Inferior parietal cortex (tissue), 1 donor: Measurements from ENCODE around the gene CLEC9A.
"Not testable (repeated sequence)": the region's sequence is repeated elsewhere in the genome, so short reads cannot be mapped to it uniquely, and the experiment has no call there.

Experiments
- DNase-seq: peaks from one replicate; pipeline ENCODE4 v3.0.0-alpha.2; 2016; ENCODE audit errors: extremely low spot score

CLEC9A gene

DNA sequence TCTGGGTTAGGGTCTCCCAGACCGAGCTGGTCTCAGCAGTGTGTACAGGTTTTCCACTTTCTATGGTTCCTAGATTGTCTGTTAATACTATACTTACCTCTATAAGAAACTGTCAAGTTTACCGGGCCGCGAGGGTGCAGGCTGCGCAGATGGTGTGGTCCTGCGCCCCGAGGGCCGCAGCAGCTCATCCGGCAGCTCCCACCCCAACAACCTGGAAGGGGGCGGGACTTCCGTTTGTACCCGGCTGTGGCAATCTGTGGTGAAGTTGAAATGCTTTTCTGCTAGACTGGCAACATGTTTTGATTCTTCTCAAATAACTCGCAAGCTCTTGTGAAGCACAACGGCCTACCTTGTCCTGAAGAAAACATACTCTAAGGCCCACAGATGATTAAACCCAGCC, at the start of gene CLEC9A:
Gene CLEC9A, plus strand, starts transcription at position 237 of the 400 bp plus-strand sequence. CDS start 22,006 bp downstream, outside the sequence.
- DNase-seq: no peak

- no peak for DNase-seq
These were observed 38.6 kb upstream of the CLEC9A start for GRCh38 chr12:9991876-9992275.

DNA sequence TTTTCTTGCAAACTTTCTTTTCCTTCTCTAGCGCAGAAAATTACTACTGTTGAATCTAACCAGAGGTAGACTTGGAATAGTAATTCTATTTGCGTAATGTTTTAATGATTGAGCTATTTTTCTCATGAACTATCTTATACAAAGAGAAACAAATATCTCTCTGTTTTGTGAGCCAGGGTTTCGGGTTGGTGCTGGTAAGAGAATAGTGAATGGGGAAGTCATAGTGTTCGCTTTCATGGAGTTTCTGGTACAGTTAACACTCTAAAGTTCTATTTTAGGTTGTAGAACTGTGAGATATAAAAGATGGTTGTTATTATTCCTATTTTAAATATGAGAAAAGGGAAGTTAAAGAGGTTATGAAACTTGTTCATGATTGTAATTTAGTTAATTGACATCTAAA, 38.2 kb upstream of the CLEC9A start:
- no peak for DNase-seq

GRCh38 chr12:9999016-9999415, 31.5 kb upstream of the CLEC9A start, which contains the start of gene CLEC1B:
TSS of gene CLEC1B (minus strand) at chr12:9999121. CDS start at chr12:9999100, 21 bp downstream.
- no peak for DNase-seq

GRCh38 chr12:10001171-10001776, 29.2 kb upstream of the CLEC9A start:
- DNase-seq: no peak

DNA sequence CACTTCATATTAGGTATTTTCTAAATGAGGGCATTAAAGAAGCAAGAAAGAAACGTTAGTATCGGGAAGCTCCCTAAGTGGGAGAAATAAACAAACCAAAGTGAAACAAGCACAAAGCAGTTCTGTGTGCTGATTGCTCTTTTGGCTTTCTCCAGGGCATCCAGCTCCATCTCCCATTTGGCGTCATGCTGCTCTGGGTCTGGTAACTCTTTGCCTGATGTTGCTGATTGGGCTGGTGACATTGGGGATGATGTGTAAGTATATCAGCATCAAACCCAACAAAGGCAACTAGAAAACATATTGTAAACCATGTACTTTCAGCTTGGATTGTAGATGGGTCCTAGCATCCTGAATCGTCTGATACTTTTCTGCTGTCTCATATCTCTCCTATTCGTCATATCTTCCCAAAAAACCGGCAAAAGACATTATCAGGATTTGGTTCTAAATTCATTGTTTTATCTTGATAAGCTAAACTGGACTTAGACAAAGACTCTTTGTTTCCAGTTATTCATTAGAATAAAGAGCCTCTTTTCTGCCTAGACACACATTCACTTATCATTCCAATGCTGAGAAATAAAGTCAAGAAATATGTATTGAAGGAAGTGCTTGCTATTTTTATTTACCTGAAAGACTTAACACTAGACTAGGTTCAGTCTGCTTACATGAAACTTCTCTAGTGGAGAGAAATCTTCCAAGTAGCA, 17.7 kb upstream of the CLEC9A start:
- no peak for DNase-seq

GRCh38 chr12:10015450-10015849, 15.0 kb upstream of the CLEC9A start:
- no peak for DNase-seq

DNA sequence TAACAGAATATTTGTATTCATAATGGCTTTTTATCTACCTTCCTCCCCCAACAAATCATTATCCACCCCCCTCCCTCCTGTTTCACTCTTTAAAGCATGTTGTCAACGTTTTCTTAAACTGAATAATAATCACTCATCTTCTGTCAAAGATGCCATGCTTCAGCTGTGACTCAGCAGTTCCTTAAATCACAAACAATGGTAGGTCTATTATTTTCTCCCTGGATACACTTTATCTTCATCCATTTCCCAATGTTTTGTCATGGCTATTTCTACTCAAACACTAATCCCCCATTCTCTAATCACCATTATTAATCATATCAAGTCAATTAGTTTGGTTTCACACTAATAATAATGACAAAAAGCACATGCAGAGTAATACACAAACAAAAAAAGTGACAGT, 13.6 kb upstream of the CLEC9A start:
- DNase-seq: no peak

DNA sequence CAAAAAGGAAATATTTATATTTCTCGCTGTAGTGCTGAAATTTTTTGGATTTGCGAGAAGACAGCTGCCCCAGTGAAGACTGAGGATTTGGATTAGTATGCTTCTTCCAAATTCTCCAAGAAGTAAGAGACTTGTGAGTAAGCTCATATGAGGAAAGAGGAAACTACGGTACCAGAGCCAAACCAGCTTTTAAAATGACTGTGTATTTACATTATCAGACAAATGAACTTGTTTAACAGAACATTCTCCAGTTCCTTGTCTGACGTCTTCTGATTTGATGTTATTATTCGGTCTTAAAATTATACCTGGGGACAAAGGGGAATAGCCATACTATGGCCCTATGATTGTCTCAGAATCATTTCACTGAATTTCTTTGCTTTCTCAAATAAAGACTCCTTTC, 12.1 kb upstream of the CLEC9A start:
- no peak for DNase-seq

DNA sequence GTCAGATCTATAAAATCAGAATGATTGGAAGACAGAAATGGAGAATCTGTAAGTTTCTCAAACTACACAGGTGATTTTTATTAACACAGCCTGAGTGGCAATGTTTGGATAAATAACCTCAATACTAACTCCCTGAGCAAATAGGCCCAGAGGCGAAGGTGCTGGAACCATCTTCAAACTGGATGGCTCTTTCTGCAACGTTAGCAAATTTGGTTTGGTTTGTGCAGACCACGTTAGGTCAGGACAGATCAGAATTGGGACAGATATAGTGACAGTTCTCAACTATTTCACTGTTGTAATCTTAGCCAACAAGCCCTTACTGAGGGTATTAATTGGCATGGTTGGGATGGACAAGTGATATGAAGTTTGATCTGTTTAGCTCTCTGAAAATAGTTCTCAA, 9.1 kb upstream of the CLEC9A start:
- no peak for DNase-seq

- DNase-seq: no peak
These were observed 5.2 kb upstream of the CLEC9A start for GRCh38 chr12:10025236-10025635.

DNA sequence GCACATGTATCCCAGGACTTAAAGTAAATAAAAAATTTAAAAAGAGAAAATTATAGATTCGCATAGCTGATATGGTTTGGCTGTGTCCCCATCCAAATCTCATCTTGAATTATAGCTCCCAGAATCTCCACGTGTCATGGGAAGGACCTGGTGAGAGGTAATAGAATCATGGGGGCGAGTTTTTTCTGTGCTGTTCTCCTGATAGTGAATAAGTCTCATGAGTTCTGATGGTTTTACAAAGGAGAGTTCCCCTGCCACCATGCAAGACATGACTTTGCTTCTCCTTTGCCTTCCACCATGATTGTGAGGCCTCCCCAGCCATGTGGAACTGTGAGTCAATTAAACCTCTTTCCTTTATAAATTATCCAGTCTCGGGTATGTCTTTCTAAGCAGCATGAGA, 3.8 kb upstream of the CLEC9A start:
- DNase-seq: not testable (repeated sequence)

DNA sequence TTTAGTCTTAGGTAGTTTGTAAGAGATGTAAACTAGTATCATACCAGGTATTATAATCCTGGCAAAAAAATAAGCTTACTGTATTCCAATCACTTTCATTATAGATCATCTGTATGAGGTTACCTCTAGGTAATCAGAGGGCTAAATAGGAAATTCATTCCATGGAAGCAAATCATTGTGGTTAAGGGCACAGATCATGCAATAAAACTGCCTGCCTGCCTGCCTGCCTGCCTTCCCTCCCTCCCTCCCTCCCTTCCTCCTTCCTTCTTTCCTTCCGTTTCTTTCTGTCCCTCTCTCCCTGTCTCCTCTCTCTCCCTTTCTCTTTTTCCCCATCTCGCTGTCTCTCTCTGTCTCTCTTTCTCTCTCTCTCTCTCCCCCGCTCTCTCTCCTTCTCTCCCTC, 3.2 kb upstream of the CLEC9A start:
- DNase-seq: no peak

- no peak for DNase-seq
These were observed 2.8 kb upstream of the CLEC9A start for GRCh38 chr12:10027721-10028120.

- no peak for DNase-seq
These were observed 839 bp downstream of the CLEC9A start for GRCh38 chr12:10031321-10031720.

DNA sequence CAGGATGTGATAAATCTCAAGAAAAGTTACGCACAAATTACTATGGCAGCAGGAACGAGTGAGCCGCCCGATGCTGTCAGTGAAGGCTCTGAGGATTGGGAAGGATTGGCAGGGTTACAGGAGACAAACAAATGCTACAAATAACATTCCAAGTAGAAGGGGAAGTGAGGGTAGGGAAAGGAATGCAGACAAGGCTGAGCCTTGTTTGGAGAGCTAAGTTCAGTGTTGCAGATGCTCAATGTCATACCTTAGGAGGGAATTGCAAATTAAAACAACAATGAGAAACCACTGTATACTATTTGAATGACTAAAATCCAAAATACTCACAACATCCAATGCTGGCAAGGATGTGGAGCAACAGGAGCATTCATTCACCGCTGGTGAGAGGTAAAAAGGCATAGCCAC, 1.3 kb downstream of the CLEC9A start:
- no peak for DNase-seq

- DNase-seq: no peak
These were observed 3.5 kb downstream of the CLEC9A start for GRCh38 chr12:10033783-10034545.

DNA sequence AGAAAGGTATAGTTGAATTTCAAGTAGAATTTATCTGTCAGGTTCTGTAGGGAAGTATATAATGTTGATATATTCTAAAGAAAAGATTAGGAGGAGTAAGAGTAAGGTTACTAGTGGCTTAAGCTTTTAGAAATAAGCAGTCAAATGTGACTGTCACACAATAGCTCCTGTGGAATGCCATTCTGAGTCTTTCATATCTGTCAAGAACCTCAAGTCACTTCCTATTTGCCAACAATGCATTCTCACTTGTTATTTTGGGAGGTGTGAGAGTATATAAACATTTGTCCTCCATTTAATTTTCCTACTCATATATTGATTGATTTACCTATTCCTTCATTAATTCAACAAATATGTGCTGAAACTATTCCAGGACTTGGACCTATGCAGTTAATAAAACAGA, 11.7 kb downstream of the CLEC9A start:
- no peak for DNase-seq

GRCh38 chr12:10048526-10048925, 18.0 kb downstream of the CLEC9A start:
- no peak for DNase-seq

GRCh38 chr12:10052193-10052913, 21.9 kb downstream of the CLEC9A start:
- DNase-seq: no peak

DNA sequence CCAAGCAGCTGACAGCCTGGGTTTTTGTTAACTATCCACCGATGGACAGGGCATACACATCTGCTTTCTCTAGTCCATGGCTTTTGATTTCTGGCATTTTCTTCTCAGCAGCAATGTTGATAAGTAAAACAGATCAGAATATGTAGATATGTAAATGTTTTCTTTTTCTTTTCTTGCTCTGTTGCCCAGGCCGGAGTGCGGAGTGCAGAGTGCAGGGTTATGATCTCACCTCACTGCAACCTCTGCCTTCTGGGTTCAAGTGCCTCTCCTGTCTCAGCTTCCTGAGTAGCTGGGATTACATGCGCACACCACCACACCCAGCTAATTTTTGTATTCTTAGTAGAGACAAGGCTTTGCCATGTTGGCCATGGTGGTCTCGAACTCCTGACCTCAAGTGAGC, 27.9 kb downstream of the CLEC9A start:
- no peak for DNase-seq

- DNase-seq: no peak
These were observed 34.8 kb downstream of the CLEC9A start for GRCh38 chr12:10065241-10065640.
